ENCODE results near the gene MYDGF.
"Not testable (repeated sequence)": the region's sequence is repeated elsewhere in the genome, so short reads cannot be mapped to it uniquely, and the experiment has no call there.

The MYDGF gene

GRCh38 chr19:4699826-4700692 lies 29.9 kb upstream of the MYDGF start:
- DNase-seq (ENCODE audit: low spot score): no peak

GRCh38 chr19:4697304-4697703 lies 27.2 kb upstream of the MYDGF start:
- no peak for DNase-seq (ENCODE audit: low spot score)

GRCh38 chr19:4695224-4695731 lies 25.1 kb upstream of the MYDGF start:
- DNase-seq (ENCODE audit: low spot score): no peak

GRCh38 chr19:4694211-4694987 lies 24.3 kb upstream of the MYDGF start:
- peak; percentile 81 for DNase-seq (ENCODE audit: low spot score)

- DNase-seq (ENCODE audit: low spot score): no peak
Observed at GRCh38 chr19:4693471-4694121, 23.5 kb upstream of the MYDGF start.

GRCh38 chr19:4693078-4693350 lies 22.9 kb upstream of the MYDGF start:
- no peak for DNase-seq (ENCODE audit: low spot score)

GRCh38 chr19:4692251-4693077 lies 22.3 kb upstream of the MYDGF start:
- DNase-seq (ENCODE audit: low spot score): no peak

- no peak for DNase-seq (ENCODE audit: low spot score)
Observed at GRCh38 chr19:4691373-4691772, 21.2 kb upstream of the MYDGF start.

- DNase-seq (ENCODE audit: low spot score): no peak
Observed at GRCh38 chr19:4690361-4690760, 20.2 kb upstream of the MYDGF start.

- no peak for DNase-seq (ENCODE audit: low spot score)
Observed at GRCh38 chr19:4689403-4689802, 19.3 kb upstream of the MYDGF start.

- DNase-seq (ENCODE audit: low spot score): no peak
Observed at GRCh38 chr19:4688587-4688986, 18.4 kb upstream of the MYDGF start.

GRCh38 chr19:4687396-4687795 lies 17.3 kb upstream of the MYDGF start:
- no peak for DNase-seq (ENCODE audit: low spot score)

GRCh38 chr19:4686700-4687099 lies 16.6 kb upstream of the MYDGF start:
- no peak for DNase-seq (ENCODE audit: low spot score)

- no peak for DNase-seq (ENCODE audit: low spot score)
Observed at GRCh38 chr19:4684312-4685095, 14.4 kb upstream of the MYDGF start.

- DNase-seq (ENCODE audit: low spot score): no peak
Observed at GRCh38 chr19:4682417-4683200, 12.5 kb upstream of the MYDGF start.

- not testable (repeated sequence) for DNase-seq (ENCODE audit: low spot score)
Observed at GRCh38 chr19:4680021-4680420, 9.9 kb upstream of the MYDGF start.

- no peak for DNase-seq (ENCODE audit: low spot score)
Observed at GRCh38 chr19:4678881-4679790, 9.0 kb upstream of the MYDGF start.

- DNase-seq (ENCODE audit: low spot score): peak; percentile 32
Observed at GRCh38 chr19:4676955-4677731, 7.0 kb upstream of the MYDGF start.
